Loucy (cell line): ENCODE results near the gene GSDMA.
"Not testable (repeated sequence)": the region's sequence is repeated elsewhere in the genome, so short reads cannot be mapped to it uniquely, and the experiment has no call there.

Source experiments
- H2AFZ ChIP-seq: fragments of 200-600 bp; sonication (generic); 2 replicates; pipeline ENCODE4 v1.6.0; 2016; ENCODE audit warnings: antibody characterized with exemption, mild to moderate bottlenecking, low read length, moderate library complexity
- H3F3A ChIP-seq: fragments of 200-600 bp; 2 replicates; pipeline ENCODE4 v1.6.0; 2016; ENCODE audit warnings: antibody characterized with exemption, low read depth, mild to moderate bottlenecking
- H3K27me3 ChIP-seq: fragments of 200-600 bp; sonication (generic); 2 replicates; pipeline ENCODE4 v1.6.1; 2014; ENCODE audit warnings: low read length, mild to moderate bottlenecking; ENCODE audit not compliant: insufficient read depth, poor library complexity, severe bottlenecking
- H3K36me3 ChIP-seq: fragments of 200-600 bp; sonication (generic); 2 replicates; pipeline ENCODE4 v1.6.1; 2016; ENCODE audit warnings: low read length; ENCODE audit not compliant: insufficient read depth
- H3K4me1 ChIP-seq: fragments of 200-600 bp; sonication (generic); 2 replicates; pipeline ENCODE4 v1.5.1; 2014; ENCODE audit warnings: low read length, mild to moderate bottlenecking; ENCODE audit not compliant: insufficient read depth, poor library complexity, severe bottlenecking
- H3K4me2 ChIP-seq: fragments of 200-600 bp; sonication (generic); 2 replicates; pipeline ENCODE4 v1.6.0; 2014; ENCODE audit warnings: antibody characterized with exemption, low read length, low read depth, mild to moderate bottlenecking; ENCODE audit not compliant: poor library complexity, severe bottlenecking
- H3K4me3 ChIP-seq: fragments of 200-600 bp; sonication (generic); 2 replicates; pipeline ENCODE4 v1.5.1; 2014; ENCODE audit warnings: low read length, mild to moderate bottlenecking, mixed read lengths; ENCODE audit not compliant: poor library complexity, severe bottlenecking
- H3K79me2 ChIP-seq: fragments of 200-600 bp; sonication (generic); 2 replicates; pipeline ENCODE4 v1.6.1; 2014; ENCODE audit warnings: low read length; ENCODE audit not compliant: insufficient read depth
- H3K9ac ChIP-seq: fragments of 200-600 bp; sonication (generic); 2 replicates; pipeline ENCODE4 v1.6.0; 2014; ENCODE audit warnings: mild to moderate bottlenecking, low read depth, low read length, moderate library complexity; ENCODE audit not compliant: poor library complexity, severe bottlenecking
- H3K9me2 ChIP-seq: fragments of 200-600 bp; sonication (generic); replicated peaks from 2 replicates; pipeline ENCODE4 v1.6.1; 2016; ENCODE audit warnings: low read depth, low read length, mixed read lengths
- H3K9me3 ChIP-seq: fragments of 200-600 bp; sonication (generic); 2 replicates; pipeline ENCODE4 v1.6.1; 2014; ENCODE audit warnings: mild to moderate bottlenecking, antibody characterized with exemption, low read length, low read depth; ENCODE audit not compliant: insufficient read depth
- H4K20me1 ChIP-seq: fragments of 200-600 bp; sonication (generic); 2 replicates; pipeline ENCODE4 v1.6.0; 2014; ENCODE audit warnings: antibody characterized with exemption, low read length, mild to moderate bottlenecking; ENCODE audit not compliant: insufficient read depth, poor library complexity, severe bottlenecking
- CTCF ChIP-seq: fragments of 200-600 bp; sonication (generic); conservative IDR thresholded peaks from 2 replicates; pipeline ENCODE4 v1.5.1; 2014; ENCODE audit warnings: mild to moderate bottlenecking, antibody characterized with exemption, low read length
- EZH2phosphoT487 ChIP-seq: fragments of 200-600 bp; IDR thresholded peaks from 2 replicates; pipeline ENCODE4 v1.6.1; 2018; ENCODE audit warnings: antibody characterized with exemption, mild to moderate bottlenecking, moderate library complexity, borderline replicate concordance

GSDMA gene

GRCh38 chr17:39997543-39997942 lies 34.7 kb downstream of the GSDMA start:
- no peak overlapping the region for H3K4me3 ChIP-seq

GRCh38 chr17:39999067-39999466 lies 36.3 kb downstream of the GSDMA start:
- H3K4me2 ChIP-seq, result no peak overlapping the region
- H3K27me3 ChIP-seq, result no peaks in the 10 kb centered on the region
- no peak overlapping the region for H3K4me3 ChIP-seq
- H3K36me3 ChIP-seq, result peaks cover 39% of the 10 kb centered on the region; the same call in 1 of the 2 replicates
- no peak overlapping the region for H2AFZ ChIP-seq
- H3K4me1 ChIP-seq, result no peaks in the 10 kb centered on the region
- no peaks in the 10 kb centered on the region for H3K9me2 ChIP-seq
- no peaks in the 10 kb centered on the region for H3K9me3 ChIP-seq
- H4K20me1 ChIP-seq, result no peaks in the 10 kb centered on the region
- H3K79me2 ChIP-seq, result no peaks in the 10 kb centered on the region
- H3K9ac ChIP-seq, result no peak overlapping the region
- H3F3A ChIP-seq, result no peaks in the 10 kb centered on the region
- no peak for TF ChIP-seq EZH2phosphoT487
- TF ChIP-seq CTCF, result no peak

More at GRCh38 chr17:39997543-39997942, 34.7 kb downstream of the GSDMA start:
- no peak overlapping the region for H3K4me2 ChIP-seq
- no peaks in the 10 kb centered on the region for H3K9me2 ChIP-seq
- H3K4me1 ChIP-seq, result no peaks in the 10 kb centered on the region
- no peaks in the 10 kb centered on the region for H3K9me3 ChIP-seq
- TF ChIP-seq EZH2phosphoT487, result no peak
- TF ChIP-seq CTCF, result no peak
- no peaks in the 10 kb centered on the region for H4K20me1 ChIP-seq
- no peak overlapping the region for H3K9ac ChIP-seq
- H3K79me2 ChIP-seq, result no peaks in the 10 kb centered on the region
- H3K27me3 ChIP-seq, result no peaks in the 10 kb centered on the region
- H3K36me3 ChIP-seq, result peaks cover 54% of the 10 kb centered on the region; the same call in 1 of the 2 replicates
- no peaks in the 10 kb centered on the region for H3F3A ChIP-seq
- no peak overlapping the region for H2AFZ ChIP-seq

- no peaks in the 10 kb centered on the region for H3K9me2 ChIP-seq
- no peaks in the 10 kb centered on the region for H4K20me1 ChIP-seq
- no peaks in the 10 kb centered on the region for H3K79me2 ChIP-seq
- H3F3A ChIP-seq, result no peaks in the 10 kb centered on the region
- no peaks in the 10 kb centered on the region for H3K27me3 ChIP-seq
- H2AFZ ChIP-seq, result no peak overlapping the region
- H3K4me3 ChIP-seq, result no peak overlapping the region
- no peak overlapping the region for H3K4me2 ChIP-seq
- H3K9me3 ChIP-seq, result no peaks in the 10 kb centered on the region
- TF ChIP-seq EZH2phosphoT487 (no peak), CTCF (no peak)
- H3K4me1 ChIP-seq, result no peaks in the 10 kb centered on the region
- no peak overlapping the region for H3K9ac ChIP-seq
- peaks cover 28% of the 10 kb centered on the region; the same call in 1 of the 2 replicates for H3K36me3 ChIP-seq
Measured at GRCh38 chr17:40000161-40000560, 37.4 kb downstream of the GSDMA start.

- H3K4me2 ChIP-seq, H3K9me2 ChIP-seq, H3K79me2 ChIP-seq, H2AFZ ChIP-seq, H4K20me1 ChIP-seq, H3K4me1 ChIP-seq, H3F3A ChIP-seq, H3K9me3 ChIP-seq, H3K9ac ChIP-seq, H3K27me3 ChIP-seq, H3K4me3 ChIP-seq: not testable (repeated sequence)
- peaks cover 18% of the 10 kb centered on the region; the same call in 1 of the 2 replicates for H3K36me3 ChIP-seq
Measured at GRCh38 chr17:40001335-40001734, 38.5 kb downstream of the GSDMA start.
